ENCODE results near the gene CA5B.

Gene CA5B

GRCh38 chrX:15834053-15834452 lies 96.0 kb downstream of the CA5B start:
- TF ChIP-seq, protein P1, sequence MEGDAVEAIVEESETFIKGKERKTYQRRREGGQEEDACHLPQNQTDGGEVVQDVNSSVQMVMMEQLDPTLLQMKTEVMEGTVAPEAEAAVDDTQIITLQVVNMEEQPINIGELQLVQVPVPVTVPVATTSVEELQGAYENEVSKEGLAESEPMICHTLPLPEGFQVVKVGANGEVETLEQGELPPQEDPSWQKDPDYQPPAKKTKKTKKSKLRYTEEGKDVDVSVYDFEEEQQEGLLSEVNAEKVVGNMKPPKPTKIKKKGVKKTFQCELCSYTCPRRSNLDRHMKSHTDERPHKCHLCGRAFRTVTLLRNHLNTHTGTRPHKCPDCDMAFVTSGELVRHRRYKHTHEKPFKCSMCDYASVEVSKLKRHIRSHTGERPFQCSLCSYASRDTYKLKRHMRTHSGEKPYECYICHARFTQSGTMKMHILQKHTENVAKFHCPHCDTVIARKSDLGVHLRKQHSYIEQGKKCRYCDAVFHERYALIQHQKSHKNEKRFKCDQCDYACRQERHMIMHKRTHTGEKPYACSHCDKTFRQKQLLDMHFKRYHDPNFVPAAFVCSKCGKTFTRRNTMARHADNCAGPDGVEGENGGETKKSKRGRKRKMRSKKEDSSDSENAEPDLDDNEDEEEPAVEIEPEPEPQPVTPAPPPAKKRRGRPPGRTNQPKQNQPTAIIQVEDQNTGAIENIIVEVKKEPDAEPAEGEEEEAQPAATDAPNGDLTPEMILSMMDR (IDR thresholded peaks at IDR 0.05; ENCODE audit: low read depth, low read length, missing control alignments), result no peak
- no peak for DNase-seq (ENCODE audit: low read depth)
- H3K4me3 ChIP-seq (ENCODE audit: low read depth, low read length), result no peak overlapping the region

DNA sequence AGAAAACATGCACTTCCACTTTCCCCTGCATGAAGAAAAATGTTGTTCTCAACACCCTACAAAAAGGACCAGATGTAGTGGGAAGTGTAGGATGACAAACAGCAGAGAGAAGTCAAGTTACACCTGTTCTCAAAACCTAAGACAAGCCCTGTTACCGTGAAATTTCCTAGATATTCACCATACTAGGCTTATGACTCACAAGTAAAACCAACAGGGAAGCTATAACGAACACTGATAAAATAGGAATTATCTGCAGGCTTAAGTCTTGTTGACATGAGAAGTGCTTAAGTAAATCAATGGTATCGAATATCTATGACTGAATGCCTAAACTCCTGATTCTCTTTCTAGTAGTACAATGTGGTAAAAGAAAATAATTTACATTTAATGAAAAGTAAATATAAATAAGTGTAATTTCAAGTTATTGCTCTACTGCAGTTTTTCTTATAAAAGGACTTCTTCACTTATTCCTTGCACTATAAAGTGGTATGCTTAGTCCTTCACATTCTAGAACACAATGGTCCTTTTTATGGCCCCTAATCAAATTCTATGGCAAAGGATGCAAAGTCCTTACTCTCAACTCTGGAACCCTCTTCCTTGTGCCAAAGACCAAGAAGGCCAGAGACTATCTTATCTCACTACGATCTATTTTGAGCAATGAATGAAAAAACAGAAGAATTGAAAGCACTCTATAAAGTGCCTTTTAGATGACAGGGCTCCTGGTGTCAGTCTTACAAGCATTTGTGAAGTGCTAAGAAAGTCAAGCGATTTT lies 96.9 kb downstream of the CA5B start:
- no peak for DNase-seq (ENCODE audit: low read depth)
- no peak overlapping the region for H3K4me3 ChIP-seq (ENCODE audit: low read depth, low read length)
- TF ChIP-seq, protein P1 (IDR thresholded peaks at IDR 0.05; ENCODE audit: low read depth, low read length, missing control alignments), result no peak

Data from GM12864 (cell line).